Measurements from ENCODE around the gene MVK.

MVK gene

DNA sequence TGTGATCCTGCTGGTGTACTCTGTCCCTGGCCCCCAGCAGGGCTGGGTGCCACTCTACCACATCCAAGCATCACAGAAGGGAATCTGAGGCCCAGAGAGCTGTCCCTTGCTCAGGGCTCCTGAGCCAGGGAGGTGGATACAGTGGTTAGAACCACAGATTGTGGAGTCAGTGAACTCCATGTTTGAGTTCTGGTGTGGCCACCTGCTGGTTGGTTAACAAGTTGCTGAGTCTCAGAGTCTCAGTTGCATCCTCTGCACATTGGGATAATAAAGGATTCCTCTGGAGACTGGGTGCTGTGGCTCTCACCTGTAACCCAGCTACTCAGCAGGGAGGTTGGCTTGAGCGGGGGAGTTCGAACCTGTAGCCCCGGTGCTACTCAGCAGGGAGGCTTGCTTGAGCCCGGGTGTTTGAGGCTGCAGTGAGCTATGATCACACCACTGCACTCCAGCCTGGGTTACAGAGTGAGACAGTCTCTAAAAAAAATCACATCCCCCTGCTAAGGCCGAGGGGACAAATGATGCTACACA, 39.4 kb downstream of the MVK start:
- TF ChIP-seq, protein P1, sequence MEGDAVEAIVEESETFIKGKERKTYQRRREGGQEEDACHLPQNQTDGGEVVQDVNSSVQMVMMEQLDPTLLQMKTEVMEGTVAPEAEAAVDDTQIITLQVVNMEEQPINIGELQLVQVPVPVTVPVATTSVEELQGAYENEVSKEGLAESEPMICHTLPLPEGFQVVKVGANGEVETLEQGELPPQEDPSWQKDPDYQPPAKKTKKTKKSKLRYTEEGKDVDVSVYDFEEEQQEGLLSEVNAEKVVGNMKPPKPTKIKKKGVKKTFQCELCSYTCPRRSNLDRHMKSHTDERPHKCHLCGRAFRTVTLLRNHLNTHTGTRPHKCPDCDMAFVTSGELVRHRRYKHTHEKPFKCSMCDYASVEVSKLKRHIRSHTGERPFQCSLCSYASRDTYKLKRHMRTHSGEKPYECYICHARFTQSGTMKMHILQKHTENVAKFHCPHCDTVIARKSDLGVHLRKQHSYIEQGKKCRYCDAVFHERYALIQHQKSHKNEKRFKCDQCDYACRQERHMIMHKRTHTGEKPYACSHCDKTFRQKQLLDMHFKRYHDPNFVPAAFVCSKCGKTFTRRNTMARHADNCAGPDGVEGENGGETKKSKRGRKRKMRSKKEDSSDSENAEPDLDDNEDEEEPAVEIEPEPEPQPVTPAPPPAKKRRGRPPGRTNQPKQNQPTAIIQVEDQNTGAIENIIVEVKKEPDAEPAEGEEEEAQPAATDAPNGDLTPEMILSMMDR (IDR thresholded peaks at IDR 0.05), result peak; percentile 32; the same call in 1 of the 2 replicates

DNA sequence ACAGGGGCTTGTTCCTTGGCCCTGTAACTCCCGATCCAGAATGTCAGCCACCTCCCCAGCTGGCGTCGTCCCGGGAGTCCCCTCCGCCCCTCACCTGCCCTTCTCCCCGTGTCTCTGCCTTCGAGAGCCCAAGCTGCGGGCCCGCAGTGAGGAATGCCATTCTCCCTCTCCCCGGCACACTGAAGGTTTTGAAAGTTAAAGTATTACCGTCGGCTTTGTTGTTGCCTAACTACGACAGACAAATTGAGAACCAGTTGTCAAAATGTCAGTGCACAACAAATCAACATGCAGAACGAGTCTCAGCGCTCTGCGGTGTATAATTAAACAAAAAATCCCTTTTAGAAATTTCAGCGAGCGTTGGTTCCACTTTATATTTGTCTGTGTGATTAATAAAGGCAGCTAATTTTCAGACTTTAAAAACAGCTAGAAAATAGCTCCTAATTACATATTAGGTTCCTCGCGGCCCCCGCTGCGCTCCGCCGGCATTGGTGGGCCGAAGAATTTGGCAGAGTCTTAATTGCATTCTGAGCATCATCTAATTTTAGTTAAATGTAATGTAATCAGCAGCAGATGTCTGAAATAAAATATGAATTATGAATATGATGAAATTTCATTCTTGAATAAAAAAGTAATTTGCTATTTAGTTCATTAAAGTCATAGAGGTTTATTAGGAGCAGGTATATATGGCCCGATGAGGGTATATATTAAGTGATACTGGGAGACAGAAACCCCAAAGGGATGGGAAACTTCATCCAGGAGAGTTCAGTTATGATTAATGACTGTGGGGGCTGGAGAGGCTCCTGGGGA, 40.3 kb downstream of the MVK start:
- TF ChIP-seq, protein P1 (IDR thresholded peaks at IDR 0.05), result no peak

GRCh38 chr12:109615556-109616229, 42.1 kb downstream of the MVK start:
- TF ChIP-seq, protein P1 (IDR thresholded peaks at IDR 0.05), result no peak

DNA sequence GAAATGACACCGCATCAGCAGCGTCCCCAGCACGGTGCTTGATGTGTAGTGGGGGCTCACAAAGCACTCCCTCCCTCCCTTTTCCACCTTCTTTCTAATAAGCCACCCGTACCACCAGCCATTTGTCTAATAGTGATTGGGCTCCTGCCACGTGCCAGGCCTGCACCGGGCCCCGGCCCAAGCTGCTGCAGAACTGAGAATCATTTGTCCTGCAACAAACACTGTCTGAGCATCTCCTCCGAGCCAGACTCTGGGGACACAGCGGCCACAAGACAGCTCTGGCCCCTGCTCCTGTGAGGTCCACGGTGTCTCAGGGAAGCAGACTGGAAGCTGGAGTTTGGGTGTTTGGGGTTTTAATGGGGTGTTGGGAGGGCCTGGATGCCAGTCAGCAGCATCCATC, 43.9 kb downstream of the MVK start:
- TF ChIP-seq, protein P1 (IDR thresholded peaks at IDR 0.05), result no peak

GRCh38 chr12:109618082-109618481, 44.5 kb downstream of the MVK start:
- TF ChIP-seq, protein P1 (IDR thresholded peaks at IDR 0.05), result no peak

GRCh38 chr12:109619002-109619604, 45.5 kb downstream of the MVK start:
- TF ChIP-seq, protein P1 (IDR thresholded peaks at IDR 0.05), result no peak

DNA sequence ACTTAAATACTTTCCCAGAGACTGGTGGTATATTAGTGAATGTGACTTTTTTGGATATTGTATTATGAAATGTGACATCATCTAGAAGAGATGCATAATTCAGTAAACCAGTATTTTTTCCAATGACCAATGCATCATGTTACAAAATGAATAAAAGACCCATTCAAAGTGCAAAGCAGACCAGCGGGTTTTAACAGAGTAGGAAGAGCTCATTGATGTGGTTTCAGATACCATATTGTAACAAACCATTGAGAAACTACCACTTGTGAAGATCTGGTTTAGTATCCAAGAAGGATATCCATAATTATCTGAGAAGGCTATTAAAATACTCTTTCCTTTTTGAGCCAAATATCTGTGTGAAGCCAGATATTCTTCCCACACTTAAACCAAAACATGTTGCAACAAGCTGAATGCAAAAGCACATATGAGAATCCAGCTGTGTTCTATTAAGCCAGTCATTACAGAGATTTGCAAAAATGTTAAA, 47.7 kb downstream of the MVK start:
- TF ChIP-seq, protein P1 (IDR thresholded peaks at IDR 0.05), result no peak

Measured in LNCAP (cell line).